WERI-Rb-1 (cell line): ENCODE measurements around the gene CACNA1D.

ENCODE experiments used
- DNase-seq: peaks from one replicate; pipeline ENCODE4 v3.0.0-alpha.2; 2020
- H3K27ac ChIP-seq: fragments of 250-450 bp; sonication (Bioruptor Pico); 2 replicates; pipeline ENCODE4 v1.5.1; 2020; ENCODE audit warnings: mild to moderate bottlenecking, moderate library complexity
- H3K27me3 ChIP-seq: fragments of 250-450 bp; sonication (Bioruptor Pico); 2 replicates; pipeline ENCODE4 v1.5.1; 2021; ENCODE audit warnings: mild to moderate bottlenecking, low read depth, moderate library complexity; ENCODE audit not compliant: insufficient read depth, severe bottlenecking
- H3K36me3 ChIP-seq: fragments of 250-450 bp; sonication (Bioruptor Pico); 2 replicates; pipeline ENCODE4 v1.5.1; 2020; ENCODE audit warnings: mild to moderate bottlenecking, moderate library complexity
- H3K4me3 ChIP-seq: 2 replicates; pipeline ENCODE4 v1.5.1; 2011; ENCODE audit warnings: low read depth, mild to moderate bottlenecking, control low read depth, low read length
- H3K9me3 ChIP-seq: fragments of 250-450 bp; sonication (Bioruptor Pico); 2 replicates; pipeline ENCODE4 v1.5.1; 2021; ENCODE audit warnings: mild to moderate bottlenecking, moderate library complexity; ENCODE audit not compliant: severe bottlenecking
- TF ChIP-seq, protein P1 (sequence below): IDR thresholded peaks from 2 replicates; pipeline ENCODE4 v1.5.1; 2011; ENCODE audit warnings: low read depth, mild to moderate bottlenecking, control low read depth, inconsistent platforms, low read length

The CACNA1D gene

DNA sequence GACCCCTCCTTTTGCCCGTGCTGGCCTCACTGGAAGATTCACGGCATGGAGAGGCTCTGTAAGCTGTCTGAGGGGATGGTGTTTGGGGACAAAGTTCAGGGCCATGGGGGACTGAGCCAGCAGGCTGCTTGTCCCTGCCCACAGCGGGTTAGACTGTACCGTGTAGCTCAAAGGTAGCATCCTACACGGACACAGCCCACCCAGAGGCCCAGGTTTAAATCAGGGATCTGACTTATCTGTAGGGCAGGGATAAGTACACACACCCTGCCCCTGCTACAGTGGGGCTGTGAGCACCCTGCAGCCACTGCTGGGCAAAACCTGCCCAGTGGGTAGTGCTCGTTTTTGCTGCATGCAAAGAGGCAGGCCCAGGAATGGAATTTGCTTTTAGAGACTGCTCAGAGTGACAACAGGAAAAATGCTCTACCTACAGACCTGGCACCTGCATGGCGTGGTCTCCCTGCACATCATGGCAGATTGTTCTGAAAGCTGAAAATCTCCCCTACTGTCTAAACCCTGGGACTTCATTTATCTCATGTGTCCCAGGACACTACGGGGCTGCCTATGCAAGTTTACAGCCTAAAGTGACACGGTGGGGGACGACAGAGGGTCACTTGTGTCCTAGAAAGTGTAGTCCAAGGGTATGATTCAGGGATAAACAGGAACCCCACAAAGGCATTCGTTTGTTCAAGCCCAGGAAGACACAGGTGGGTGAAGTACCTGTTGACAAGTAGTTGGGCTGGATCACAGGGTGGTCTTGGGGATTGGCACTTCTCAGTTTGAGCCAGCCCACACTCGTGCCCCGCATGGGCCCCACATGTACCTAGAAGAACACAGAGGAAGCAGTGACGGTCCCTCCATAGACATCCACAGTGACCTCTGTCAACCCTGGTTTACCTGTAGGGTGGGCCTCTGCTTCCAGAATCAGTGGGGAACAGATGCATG lies 324.1 kb downstream of the CACNA1D start:
- TF ChIP-seq, protein P1, sequence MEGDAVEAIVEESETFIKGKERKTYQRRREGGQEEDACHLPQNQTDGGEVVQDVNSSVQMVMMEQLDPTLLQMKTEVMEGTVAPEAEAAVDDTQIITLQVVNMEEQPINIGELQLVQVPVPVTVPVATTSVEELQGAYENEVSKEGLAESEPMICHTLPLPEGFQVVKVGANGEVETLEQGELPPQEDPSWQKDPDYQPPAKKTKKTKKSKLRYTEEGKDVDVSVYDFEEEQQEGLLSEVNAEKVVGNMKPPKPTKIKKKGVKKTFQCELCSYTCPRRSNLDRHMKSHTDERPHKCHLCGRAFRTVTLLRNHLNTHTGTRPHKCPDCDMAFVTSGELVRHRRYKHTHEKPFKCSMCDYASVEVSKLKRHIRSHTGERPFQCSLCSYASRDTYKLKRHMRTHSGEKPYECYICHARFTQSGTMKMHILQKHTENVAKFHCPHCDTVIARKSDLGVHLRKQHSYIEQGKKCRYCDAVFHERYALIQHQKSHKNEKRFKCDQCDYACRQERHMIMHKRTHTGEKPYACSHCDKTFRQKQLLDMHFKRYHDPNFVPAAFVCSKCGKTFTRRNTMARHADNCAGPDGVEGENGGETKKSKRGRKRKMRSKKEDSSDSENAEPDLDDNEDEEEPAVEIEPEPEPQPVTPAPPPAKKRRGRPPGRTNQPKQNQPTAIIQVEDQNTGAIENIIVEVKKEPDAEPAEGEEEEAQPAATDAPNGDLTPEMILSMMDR = no peak
- H3K27me3 ChIP-seq = no peaks in the 10 kb centered on the region
- H3K4me3 ChIP-seq = no peak overlapping the region
- H3K27ac ChIP-seq = no peak overlapping the region
- no peak for DNase-seq
- no peaks in the 10 kb centered on the region for H3K9me3 ChIP-seq
- no peaks in the 10 kb centered on the region for H3K36me3 ChIP-seq

DNA sequence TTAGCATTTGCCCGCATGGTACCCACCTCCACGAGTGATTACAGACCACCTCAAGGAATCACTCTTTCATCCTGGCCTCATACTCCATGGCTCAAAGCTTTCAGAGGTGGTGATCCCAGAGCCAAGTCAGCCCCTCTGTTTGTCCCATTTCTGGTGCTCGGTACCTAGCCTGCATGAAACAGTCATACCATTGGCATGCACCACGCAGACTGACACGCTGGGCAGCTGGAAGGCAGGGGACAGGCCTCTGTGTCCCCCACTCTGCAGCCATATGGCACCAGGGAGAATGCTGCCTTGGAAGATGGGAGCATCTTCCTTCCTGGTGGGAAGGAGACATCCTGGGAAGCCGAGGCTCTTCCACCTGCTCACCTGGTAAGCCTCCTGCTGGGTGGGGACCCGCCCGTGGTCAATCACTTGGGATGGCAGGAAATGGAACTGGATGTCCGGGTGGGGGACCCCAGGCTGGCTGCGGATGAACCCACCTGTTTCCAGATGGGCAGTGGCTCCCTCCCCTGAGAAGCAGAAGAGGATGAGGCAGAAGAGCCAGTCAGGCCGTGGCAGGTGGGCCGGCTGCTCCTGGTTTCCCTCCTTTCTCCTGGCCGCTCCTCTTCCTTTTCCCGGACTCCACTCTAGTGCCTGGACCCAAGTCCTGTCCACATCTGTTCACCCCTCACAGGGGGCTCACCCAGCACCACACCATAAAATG lies 324.9 kb downstream of the CACNA1D start:
- Histone ChIP-seq H3K4me3 (no peak overlapping the region), H3K27ac (no peak overlapping the region), H3K36me3 (no peaks in the 10 kb centered on the region), H3K9me3 (no peaks in the 10 kb centered on the region), H3K27me3 (no peaks in the 10 kb centered on the region)
- DNase-seq = no peak
- TF ChIP-seq, protein P1 = no peak

DNA sequence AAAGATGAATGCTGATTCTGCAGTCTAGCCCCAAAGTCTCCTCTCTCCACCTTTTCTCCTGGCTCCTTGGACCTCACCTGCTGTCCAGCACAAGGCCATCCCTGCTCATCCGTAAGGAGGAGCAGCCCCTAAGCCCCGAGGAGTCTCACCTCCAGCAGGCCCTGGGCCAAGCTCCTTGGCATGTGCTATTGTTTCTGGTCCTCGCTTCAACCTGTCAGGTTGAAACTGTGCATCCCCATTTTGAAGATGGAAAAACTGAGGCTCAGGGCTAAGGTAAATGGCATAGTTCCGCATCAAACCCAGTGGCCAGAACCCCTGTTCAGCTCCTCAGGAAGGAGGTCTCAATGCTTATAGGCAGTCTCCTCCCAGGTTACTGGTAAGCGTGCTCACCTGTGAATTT lies 325.7 kb downstream of the CACNA1D start:
- Histone ChIP-seq H3K27me3 (no peaks in the 10 kb centered on the region), H3K4me3 (no peak overlapping the region), H3K36me3 (no peaks in the 10 kb centered on the region), H3K9me3 (no peaks in the 10 kb centered on the region), H3K27ac (no peak overlapping the region)
- TF ChIP-seq, protein P1 = no peak
- no peak for DNase-seq

DNA sequence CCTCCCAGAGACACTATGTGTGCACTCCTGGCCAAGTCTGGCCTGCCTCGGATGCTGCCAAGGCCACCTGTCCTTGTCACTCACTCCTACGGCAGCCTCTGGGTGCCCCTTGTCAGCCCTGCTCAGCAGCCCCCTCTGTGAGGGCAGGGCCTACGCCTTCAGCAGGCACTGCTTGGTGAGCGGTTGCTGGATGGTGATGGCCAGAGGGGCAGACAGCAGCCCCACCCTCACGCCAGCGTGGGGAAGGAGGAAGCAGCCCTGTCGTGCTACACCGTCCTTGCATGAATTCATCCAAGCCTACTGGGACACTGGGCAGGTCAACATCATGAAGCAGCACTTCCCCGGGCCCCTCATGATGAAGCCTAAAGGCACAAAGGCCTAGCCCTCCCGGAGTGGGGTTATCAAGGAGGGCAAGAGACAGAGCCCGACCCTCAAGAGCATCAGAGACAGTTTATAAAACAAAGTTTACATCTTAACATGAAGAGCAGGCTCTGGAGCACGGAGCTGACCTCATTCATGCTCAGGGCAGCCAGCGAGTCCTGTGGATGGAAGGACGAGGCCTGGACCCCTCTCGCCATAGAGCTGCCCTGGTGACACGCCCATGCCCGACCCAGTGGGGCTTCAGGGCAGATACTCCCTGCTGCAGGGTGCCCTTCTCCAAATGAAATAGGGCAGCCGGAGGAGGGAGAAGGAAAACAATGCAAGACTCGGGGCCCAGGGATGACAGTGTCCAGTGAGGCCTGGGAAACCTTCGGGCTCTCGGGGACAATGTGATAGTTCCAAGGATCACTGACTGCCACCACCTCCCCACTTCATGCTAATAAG lies 326.6 kb downstream of the CACNA1D start:
- DNase-seq = no peak
- no peaks in the 10 kb centered on the region for H3K36me3 ChIP-seq
- no peak overlapping the region for H3K27ac ChIP-seq
- H3K9me3 ChIP-seq = no peaks in the 10 kb centered on the region
- no peaks in the 10 kb centered on the region for H3K27me3 ChIP-seq
- TF ChIP-seq, protein P1 = no peak
- no peak overlapping the region for H3K4me3 ChIP-seq

DNA sequence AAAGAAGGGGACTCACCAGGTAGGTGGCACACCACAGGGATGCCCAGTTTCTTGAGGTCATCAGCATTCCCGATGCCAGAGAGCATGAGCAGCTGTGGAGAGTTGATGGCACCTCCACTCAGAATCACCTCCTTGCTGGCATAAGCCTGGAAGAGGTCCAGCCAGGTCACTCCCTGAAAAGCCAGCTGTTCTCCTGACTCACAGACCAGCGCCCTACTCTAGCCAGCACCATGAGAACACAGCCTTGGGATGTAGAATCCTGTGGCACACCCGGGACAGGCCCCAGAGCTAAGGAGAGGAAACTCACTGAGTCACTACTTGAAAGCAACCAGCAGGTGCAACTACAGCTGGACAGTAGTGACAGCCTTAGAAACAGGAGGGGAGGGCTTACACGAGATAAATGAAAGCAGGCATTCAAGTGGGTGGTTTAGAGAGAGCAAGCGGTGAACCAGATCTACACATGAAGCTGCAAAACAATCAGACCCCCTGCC lies 327.3 kb downstream of the CACNA1D start:
- Histone ChIP-seq H3K4me3 (no peak overlapping the region), H3K27me3 (no peaks in the 10 kb centered on the region), H3K27ac (no peak overlapping the region), H3K36me3 (no peaks in the 10 kb centered on the region), H3K9me3 (no peaks in the 10 kb centered on the region)
- DNase-seq = no peak
- TF ChIP-seq, protein P1 = no peak
